GM19463 (cell line): Measurements from ENCODE around the gene EFNA2.

Source experiments
- ATAC-seq: cut with Tn5 transposase; IDR thresholded peaks from one replicate; pipeline ENCODE4 v1.9.1; 2021; ENCODE audit warnings: mild to moderate bottlenecking, moderate library complexity; ENCODE audit not compliant: unreplicated experiment

Gene EFNA2

GRCh38 chr19:1248786-1249297, 36.8 kb upstream of the EFNA2 start:
- peak; percentile 19 for ATAC-seq

- ATAC-seq: peak; percentile 43
Measured at GRCh38 chr19:1249298-1249989, 36.2 kb upstream of the EFNA2 start.

GRCh38 chr19:1249990-1250436, 35.7 kb upstream of the EFNA2 start:
- ATAC-seq: no peak

GRCh38 chr19:1250437-1251260, 35.0 kb upstream of the EFNA2 start:
- ATAC-seq: no peak

GRCh38 chr19:1251330-1252220, 34.1 kb upstream of the EFNA2 start:
- no peak for ATAC-seq

GRCh38 chr19:1252221-1252820, 33.4 kb upstream of the EFNA2 start:
- ATAC-seq: no peak

- no peak for ATAC-seq
Measured at GRCh38 chr19:1252821-1253513, 32.7 kb upstream of the EFNA2 start.

GRCh38 chr19:1253514-1254080, 32.1 kb upstream of the EFNA2 start:
- no peak for ATAC-seq

- no peak for ATAC-seq
Measured at GRCh38 chr19:1254081-1254527, 31.6 kb upstream of the EFNA2 start.

GRCh38 chr19:1254530-1255185, 31.0 kb upstream of the EFNA2 start:
- ATAC-seq: no peak

- no peak for ATAC-seq
Measured at GRCh38 chr19:1255186-1256161, 30.2 kb upstream of the EFNA2 start.

GRCh38 chr19:1256646-1257474, 28.8 kb upstream of the EFNA2 start:
- ATAC-seq: no peak

- ATAC-seq: no peak
Measured at GRCh38 chr19:1257475-1258162, 28.1 kb upstream of the EFNA2 start.

GRCh38 chr19:1258163-1258492, 27.5 kb upstream of the EFNA2 start:
- no peak for ATAC-seq

GRCh38 chr19:1258707-1259205, 26.9 kb upstream of the EFNA2 start:
- no peak for ATAC-seq

- peak; percentile 24 for ATAC-seq
Measured at GRCh38 chr19:1259206-1259875, 26.3 kb upstream of the EFNA2 start.
